ENCODE results near the gene AGAP3. TPM values are rescaled to one million over a fixed set of nuclear protein-coding genes. Genes with fewer than 3 reads are reported as not detected.
A peak's percentile ranks its signal among the peaks of the same experiment; 100 is the strongest.

The AGAP3 gene
- total and polyA plus RNA-seq, 8 donors: 83.3 to 167 (median 100) TPM

DNA sequence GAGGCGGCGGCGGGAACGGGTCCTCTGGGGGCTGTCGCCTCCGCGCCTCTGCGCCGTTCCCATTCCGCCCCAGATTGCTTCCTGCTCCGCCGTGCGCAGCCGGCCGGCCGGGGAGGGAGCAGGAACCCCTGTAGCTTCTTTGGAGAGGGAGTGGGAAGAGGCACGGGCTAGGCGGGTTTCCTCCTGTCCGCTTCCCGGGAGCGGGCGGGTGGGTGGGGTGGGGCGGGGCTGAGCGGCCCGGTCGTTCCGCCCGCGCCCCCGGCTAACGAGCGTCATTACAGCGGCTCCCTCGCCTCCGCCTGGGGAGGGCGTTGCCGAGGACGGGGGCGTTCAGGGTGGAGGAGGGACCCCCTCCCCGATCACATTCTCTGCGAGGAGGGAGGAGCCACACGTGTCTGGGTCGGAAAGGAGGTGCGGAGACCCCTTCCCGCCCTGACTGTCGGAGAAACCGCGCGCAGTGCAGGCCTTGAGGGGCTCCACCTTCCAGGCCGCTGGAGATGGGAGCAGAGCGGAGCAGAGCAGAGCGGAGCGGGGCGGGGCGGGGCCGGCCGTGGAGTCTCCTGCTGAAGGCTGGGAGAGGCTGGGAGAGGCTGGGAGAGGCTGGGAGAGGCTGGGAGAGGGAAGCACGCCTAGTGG lies 39.7 kb downstream of the AGAP3 start:
- DNase-seq (peak in 1 of 4 donors; percentile 78), ATAC-seq (peak; percentile 4)
- Histone ChIP-seq H3K4me1 (peaks cover 10 to 14% of the 10 kb centered on the region in 2 donors), H3K27me3 (no peaks in the 10 kb centered on the region), H3K4me3 (peak overlapping the region; percentile 17 to 28), H3K36me3 (peaks cover 0 to 94% of the 10 kb centered on the region in 2 donors), H3K27ac (no peak overlapping the region), H3K9me3 (no peaks in the 10 kb centered on the region)
- intact Hi-C loops (cut with DNase I): loop anchor here in 1 of 2 donors (5.0 kb wide), 1 partner anchor 46 kb away; no protein-coding TSS in a partner anchor
- TF ChIP-seq, protein P1, sequence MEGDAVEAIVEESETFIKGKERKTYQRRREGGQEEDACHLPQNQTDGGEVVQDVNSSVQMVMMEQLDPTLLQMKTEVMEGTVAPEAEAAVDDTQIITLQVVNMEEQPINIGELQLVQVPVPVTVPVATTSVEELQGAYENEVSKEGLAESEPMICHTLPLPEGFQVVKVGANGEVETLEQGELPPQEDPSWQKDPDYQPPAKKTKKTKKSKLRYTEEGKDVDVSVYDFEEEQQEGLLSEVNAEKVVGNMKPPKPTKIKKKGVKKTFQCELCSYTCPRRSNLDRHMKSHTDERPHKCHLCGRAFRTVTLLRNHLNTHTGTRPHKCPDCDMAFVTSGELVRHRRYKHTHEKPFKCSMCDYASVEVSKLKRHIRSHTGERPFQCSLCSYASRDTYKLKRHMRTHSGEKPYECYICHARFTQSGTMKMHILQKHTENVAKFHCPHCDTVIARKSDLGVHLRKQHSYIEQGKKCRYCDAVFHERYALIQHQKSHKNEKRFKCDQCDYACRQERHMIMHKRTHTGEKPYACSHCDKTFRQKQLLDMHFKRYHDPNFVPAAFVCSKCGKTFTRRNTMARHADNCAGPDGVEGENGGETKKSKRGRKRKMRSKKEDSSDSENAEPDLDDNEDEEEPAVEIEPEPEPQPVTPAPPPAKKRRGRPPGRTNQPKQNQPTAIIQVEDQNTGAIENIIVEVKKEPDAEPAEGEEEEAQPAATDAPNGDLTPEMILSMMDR (IDR thresholded peaks at IDR 0.05): no peak

DNA sequence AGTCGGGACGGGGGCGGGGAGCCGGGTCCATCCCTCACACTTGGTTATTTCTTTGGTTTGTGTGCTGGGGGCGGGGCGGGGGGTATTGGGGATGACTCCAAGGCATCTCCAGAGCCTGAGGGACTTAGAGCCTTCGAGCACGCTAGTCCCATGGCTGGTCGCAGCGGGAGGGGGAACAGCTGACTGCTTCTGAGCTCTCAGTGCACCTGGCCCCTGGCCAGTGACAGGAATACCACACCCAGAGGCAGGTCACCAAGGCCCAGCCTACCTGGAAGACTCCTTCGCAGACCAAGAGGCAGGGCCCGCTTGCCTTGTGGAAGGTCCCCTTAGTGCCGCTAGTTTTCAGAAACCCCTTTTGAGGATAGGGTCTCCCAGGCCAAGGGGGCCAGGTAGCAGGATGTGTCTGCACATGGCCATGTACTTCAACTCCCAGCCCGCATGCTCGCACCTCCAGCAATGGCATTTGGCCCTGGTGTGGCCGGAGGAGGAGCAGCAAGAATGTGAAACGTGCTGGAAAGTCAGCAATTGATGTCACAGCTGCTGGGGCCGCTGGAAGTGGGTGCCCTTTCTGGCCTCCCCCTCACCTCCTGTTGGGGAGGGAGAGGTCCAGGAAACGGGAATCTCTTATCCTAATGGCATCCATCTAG lies 40.3 kb downstream of the AGAP3 start:
- Histone ChIP-seq H3K27me3 (no peaks in the 10 kb centered on the region), H3K4me3 (no peak overlapping the region), H3K27ac (no peak overlapping the region), H3K9me3 (no peaks in the 10 kb centered on the region), H3K36me3 (peaks cover 0 to 94% of the 10 kb centered on the region in 2 donors), H3K4me1 (peaks cover 10 to 14% of the 10 kb centered on the region in 2 donors)
- DNase-seq (peak in 1 of 4 donors; percentile 79), ATAC-seq (peak; percentile 12)
- intact Hi-C loops (cut with DNase I): loop anchor here in 1 of 2 donors (5.0 kb wide), 1 partner anchor 46 kb away; no protein-coding TSS in a partner anchor
- TF ChIP-seq, protein P1 (IDR thresholded peaks at IDR 0.05): no peak

DNA sequence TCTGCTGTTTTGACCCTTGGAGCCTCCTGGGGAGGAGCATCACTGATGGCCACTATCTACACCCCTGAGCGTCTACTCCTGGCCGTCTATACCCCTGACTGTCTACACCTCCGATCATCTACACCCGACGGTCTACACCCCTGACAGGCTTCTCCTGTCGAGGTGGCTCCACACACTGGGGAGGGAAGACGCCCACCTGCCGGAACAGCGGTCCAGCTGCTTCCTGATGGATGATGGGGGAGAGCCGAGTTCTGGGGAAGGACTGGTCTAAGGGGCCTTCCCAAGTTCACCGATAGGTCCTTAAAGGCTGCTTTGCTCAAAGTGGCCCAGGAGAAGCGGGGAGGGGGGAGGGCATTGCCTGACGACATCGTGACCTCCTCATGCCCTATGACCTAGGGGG lies 41.9 kb downstream of the AGAP3 start:
- intact Hi-C loops (cut with DNase I): loop anchor here in 1 of 2 donors (5.0 kb wide), 1 partner anchor 44 kb away; no protein-coding TSS in a partner anchor
- no peaks in the 10 kb centered on the region for H3K27me3 ChIP-seq

DNA sequence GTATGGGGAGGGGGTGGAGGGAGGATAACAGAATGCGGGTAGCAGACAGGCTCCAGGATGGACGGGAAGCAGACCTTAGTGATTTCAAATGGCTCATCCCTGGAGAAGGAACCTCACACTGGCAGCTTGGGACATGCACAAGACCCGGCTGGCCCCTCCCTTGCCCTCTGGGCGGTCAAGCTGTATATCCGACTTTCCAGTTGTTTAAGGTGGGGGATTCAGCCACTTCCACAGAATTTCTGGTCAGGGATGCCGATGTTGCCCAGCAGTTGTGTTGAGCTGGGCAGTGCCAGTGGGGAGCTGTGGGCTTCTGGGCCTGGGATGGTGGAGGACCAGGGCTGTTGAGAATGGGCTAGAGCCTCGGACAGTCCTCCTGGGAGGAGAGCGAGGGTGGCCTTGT lies 42.4 kb downstream of the AGAP3 start:
- no peak overlapping the region for H3K4me3 ChIP-seq
- H3K27me3 ChIP-seq: no peaks in the 10 kb centered on the region
- TF ChIP-seq, protein P1 (IDR thresholded peaks at IDR 0.05): no peak
- no peaks in the 10 kb centered on the region for H3K9me3 ChIP-seq
- DNase-seq: peak in 1 of 4 donors; percentile 35
- peaks cover 0 to 94% of the 10 kb centered on the region in 2 donors for H3K36me3 ChIP-seq
- intact Hi-C loops (cut with DNase I): loop anchor here in 1 of 2 donors (5.0 kb wide), 1 partner anchor 44 kb away; no protein-coding TSS in a partner anchor
- H3K27ac ChIP-seq: no peak overlapping the region
- ATAC-seq: no peak
- peaks cover 10 to 12% of the 10 kb centered on the region in 2 donors for H3K4me1 ChIP-seq

More for the DNA sequence above, 41.9 kb downstream of the AGAP3 start:
- no peaks in the 10 kb centered on the region for H3K9me3 ChIP-seq
- peaks cover 0 to 94% of the 10 kb centered on the region in 2 donors for H3K36me3 ChIP-seq
- no peak overlapping the region for H3K4me3 ChIP-seq
- peaks cover 10 to 14% of the 10 kb centered on the region in 2 donors for H3K4me1 ChIP-seq
- no peak overlapping the region for H3K27ac ChIP-seq
- no peak for ATAC-seq
- peak in 1 of 4 donors; percentile 39 for DNase-seq
- TF ChIP-seq, protein P1 (IDR thresholded peaks at IDR 0.05): no peak
